ENCODE measurements around the gene XKR7. TPM values are rescaled to one million over a fixed set of nuclear protein-coding genes. Genes with fewer than 3 reads are reported as not detected.

The XKR7 gene
- total and polyA plus RNA-seq, 2 donors (not counting 1 experiment from before 2014, with no cell fraction given), result 0.05 to 0.12 TPM

- no peak for ATAC-seq (ENCODE audit: low read depth)
- WGBS (ENCODE audit: insufficient coverage), result 100% methylated on average over 1 of the region's 5 CpGs
- CTCF ChIA-PET, result interaction anchor here (0.7 to 1.6 kb wide), 4 partner anchors 18 to 189 kb away, joined by 3 to 8 read pairs (median 4); no protein-coding TSS in a partner anchor
Measured at GRCh38 chr20:32012159-32012688, 44.3 kb downstream of the XKR7 start.

More at GRCh38 chr20:32012159-32012688, 44.3 kb downstream of the XKR7 start:
- Histone ChIP-seq H3K4me3 (ENCODE audit: control extremely low read depth in 1 of 5, extremely low read depth in 1 of 5, insufficient read depth in 1 of 5, low read depth in 2 of 5, low read length in 4 of 5) (no peak overlapping the region), H3K36me3 (replicated peaks in 1 of 2; ENCODE audit: control extremely low read depth in 1 of 2, control insufficient read depth in 1 of 2, extremely low read depth in 1 of 2, insufficient read depth in 2 of 2, low read length in 1 of 2) (no peaks in the 10 kb centered on the region), H2AFZ (ENCODE audit: insufficient read depth, low read depth, low read length, poor library complexity, severe bottlenecking) (no peak overlapping the region), H3K27me3 (replicated peaks in 1 of 4; ENCODE audit: control extremely low read depth in 1 of 4, control insufficient read depth in 3 of 4, insufficient read depth in 4 of 4, low read length in 3 of 4) (peaks cover 0 to 19% (median 4%) of the 10 kb centered on the region in 4 experiments), H3K4me2 (replicated peaks; ENCODE audit: low read depth, low read length, poor library complexity, severe bottlenecking) (no peak overlapping the region), H4K20me1 (ENCODE audit: control insufficient read depth, insufficient read depth, low read length, poor library complexity, severe bottlenecking) (no peaks in the 10 kb centered on the region), H3K9me3 (ENCODE audit: control extremely low read depth in 1 of 3, control insufficient read depth in 2 of 3, insufficient read depth in 1 of 3, low read length in 2 of 3) (no peaks in the 10 kb centered on the region), H3K9ac (ENCODE audit: low read length) (no peak overlapping the region), H3K4me1 (ENCODE audit: control insufficient read depth in 2 of 2, insufficient read depth in 2 of 2, low read length in 2 of 2) (no peaks in the 10 kb centered on the region), H3K27ac (ENCODE audit: low read length in 2 of 2) (no peak overlapping the region), H3K79me2 (ENCODE audit: control insufficient read depth, insufficient read depth, low read length) (no peaks in the 10 kb centered on the region)
- Mint-ChIP-seq H3K9me3 (ENCODE audit: insufficient read depth) (no peaks in the 10 kb centered on the region), H3K27ac (no peak overlapping the region), H3K4me1 (no peaks in the 10 kb centered on the region), H3K4me3 (no peak overlapping the region), H3K27me3 (peaks cover 45% of the 10 kb centered on the region)
- no peak for TF ChIP-seq EZH2 (IDR thresholded peaks at IDR 0.05; ENCODE audit: borderline replicate concordance, insufficient read depth, low read depth, low read length, poor library complexity, severe bottlenecking)
- TF ChIP-seq CTCF (IDR thresholded peaks at IDR 0.05), result no peak
- no peak for DNase-seq
- POLR2A ChIA-PET, result no interaction called here
- intact Hi-C loops (cut with micrococcal nuclease), result no loop called here

All from B cell (primary cell).